ENCODE measurements around the gene OPCML. TPM values are rescaled to one million over a fixed set of nuclear protein-coding genes. Genes with fewer than 3 reads are reported as not detected.

The OPCML gene
- total RNA-seq, 1 experiment from 2014 or later: 0.94 TPM

DNA sequence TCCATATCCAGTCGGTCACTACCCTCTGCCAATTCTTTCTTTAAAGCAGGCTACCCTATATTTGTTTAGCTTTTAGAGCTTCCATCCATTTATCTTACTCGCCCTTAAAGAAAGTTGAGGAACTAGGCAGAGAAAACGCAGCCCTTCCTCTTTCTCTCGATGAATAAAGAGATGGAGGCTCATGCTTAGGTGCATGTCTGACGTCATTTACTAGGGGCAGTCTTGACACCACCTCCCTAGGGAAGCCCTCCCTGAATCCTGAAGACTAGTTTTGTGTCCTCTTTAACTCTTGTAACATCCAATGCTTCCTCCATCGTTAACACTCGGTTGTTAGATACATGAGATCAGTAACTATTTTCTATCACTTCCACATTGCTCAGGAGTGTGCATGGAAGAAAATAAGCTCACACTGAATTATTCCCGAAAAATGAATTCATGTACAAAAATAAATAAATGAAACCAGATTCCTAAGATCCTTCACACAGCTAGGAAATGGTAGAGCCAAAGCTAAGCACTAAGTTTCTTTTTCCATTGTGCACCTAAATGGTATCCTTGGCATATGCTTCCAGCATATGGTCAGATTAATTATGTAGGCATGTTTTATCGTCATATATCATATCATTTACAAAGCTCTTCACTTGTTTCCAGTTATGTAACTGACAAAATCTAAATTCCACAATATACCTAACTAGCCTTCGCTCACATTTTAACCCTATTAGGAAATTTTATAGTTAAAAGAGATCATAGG, 291.2 kb downstream of the OPCML start:
- no peak overlapping the region for H3K9ac ChIP-seq (ENCODE audit: extremely low read depth, insufficient read length, low read length)
- no peak overlapping the region for H3K4me3 Mint-ChIP-seq
- H2BK120ac ChIP-seq (ENCODE audit: low read depth, low read length, poor library complexity, severe bottlenecking): no peak overlapping the region
- no peaks in the 10 kb centered on the region for H4K20me1 ChIP-seq (ENCODE audit: control insufficient read depth, insufficient read depth, insufficient read length)
- no peak overlapping the region for H4K91ac ChIP-seq (ENCODE audit: insufficient read length, low read depth, low read length)
- no peaks in the 10 kb centered on the region for H3K79me2 ChIP-seq (ENCODE audit: insufficient read depth, low read length)
- H3K27me3 Mint-ChIP-seq (ENCODE audit: low read depth): no peaks in the 10 kb centered on the region; the same call in 1 of the 2 replicates
- no peak overlapping the region for H2AK5ac ChIP-seq (ENCODE audit: insufficient read length, low read length)
- no peak overlapping the region for H2BK12ac ChIP-seq (ENCODE audit: insufficient read length, low read depth, low read length)
- no peak overlapping the region for H2BK5ac ChIP-seq (ENCODE audit: insufficient read length, low read length)
- no peaks in the 10 kb centered on the region for H3K23me2 ChIP-seq (ENCODE audit: insufficient read length, low read depth, low read length, poor library complexity, severe bottlenecking)
- H3K36me3 Mint-ChIP-seq (ENCODE audit: insufficient read depth in 1 of 3, low read depth in 3 of 3): no peaks in the 10 kb centered on the region
- no CpG with 5 or more reads among the region's 10 CpGs for WGBS (ENCODE audit: extremely low coverage, insufficient read length, low lambda C conversion rate)
- H3K79me1 ChIP-seq (ENCODE audit: insufficient read depth, low read depth, low read length, poor library complexity, severe bottlenecking): no peaks in the 10 kb centered on the region
- no peak overlapping the region for H3K14ac ChIP-seq (ENCODE audit: insufficient read depth, low read length)
- H3K27ac Mint-ChIP-seq: no peak overlapping the region
- H3K27me3 ChIP-seq (ENCODE audit: insufficient read depth, low read length): no peaks in the 10 kb centered on the region
- H3K4me1 ChIP-seq (ENCODE audit: insufficient read depth, low read length): no peaks in the 10 kb centered on the region; the same call in 1 of the 2 replicates
- H3K9me3 ChIP-seq (ENCODE audit: control insufficient read depth, low read depth, low read length): no peaks in the 10 kb centered on the region
- no peak for DNase-seq
- no peak overlapping the region for H3K27ac ChIP-seq (ENCODE audit: insufficient read length, low read depth, low read length)
- TF ChIP-seq, protein P1, sequence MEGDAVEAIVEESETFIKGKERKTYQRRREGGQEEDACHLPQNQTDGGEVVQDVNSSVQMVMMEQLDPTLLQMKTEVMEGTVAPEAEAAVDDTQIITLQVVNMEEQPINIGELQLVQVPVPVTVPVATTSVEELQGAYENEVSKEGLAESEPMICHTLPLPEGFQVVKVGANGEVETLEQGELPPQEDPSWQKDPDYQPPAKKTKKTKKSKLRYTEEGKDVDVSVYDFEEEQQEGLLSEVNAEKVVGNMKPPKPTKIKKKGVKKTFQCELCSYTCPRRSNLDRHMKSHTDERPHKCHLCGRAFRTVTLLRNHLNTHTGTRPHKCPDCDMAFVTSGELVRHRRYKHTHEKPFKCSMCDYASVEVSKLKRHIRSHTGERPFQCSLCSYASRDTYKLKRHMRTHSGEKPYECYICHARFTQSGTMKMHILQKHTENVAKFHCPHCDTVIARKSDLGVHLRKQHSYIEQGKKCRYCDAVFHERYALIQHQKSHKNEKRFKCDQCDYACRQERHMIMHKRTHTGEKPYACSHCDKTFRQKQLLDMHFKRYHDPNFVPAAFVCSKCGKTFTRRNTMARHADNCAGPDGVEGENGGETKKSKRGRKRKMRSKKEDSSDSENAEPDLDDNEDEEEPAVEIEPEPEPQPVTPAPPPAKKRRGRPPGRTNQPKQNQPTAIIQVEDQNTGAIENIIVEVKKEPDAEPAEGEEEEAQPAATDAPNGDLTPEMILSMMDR (conservative IDR thresholded peaks at IDR 0.05): no peak
- H3K18ac ChIP-seq (ENCODE audit: insufficient read length, low read depth, low read length): no peak overlapping the region
- H3K4me1 Mint-ChIP-seq: peaks cover 31 to 36% of the 10 kb centered on the region in 2 experiments
- H2BK20ac ChIP-seq (ENCODE audit: low read depth, low read length, poor library complexity, severe bottlenecking): no peak overlapping the region
- H3K4me2 ChIP-seq (ENCODE audit: insufficient read depth, insufficient read length, low read length): no peak overlapping the region
- no peak overlapping the region for H4K8ac ChIP-seq (replicated peaks; ENCODE audit: insufficient read length, low read depth, low read length)
- no peak overlapping the region for H3T11ph ChIP-seq (ENCODE audit: low read length)
- H3K9me3 Mint-ChIP-seq: no peaks in the 10 kb centered on the region
- no peak overlapping the region for H2BK15ac ChIP-seq (ENCODE audit: low read depth, low read length)
- no peak overlapping the region for H3K4ac ChIP-seq (ENCODE audit: low read depth, low read length)
- no peak overlapping the region for H3K56ac ChIP-seq (ENCODE audit: insufficient read length, low read depth, low read length)
- H3K23ac ChIP-seq (ENCODE audit: insufficient read length, low read depth, low read length): no peak overlapping the region
- no peak overlapping the region for H2AFZ ChIP-seq (ENCODE audit: low read length)
- no peak overlapping the region for H4K5ac ChIP-seq (ENCODE audit: insufficient read length, low read depth, low read length)

Measured in H9 (cell line).